ENCODE results near the gene ERICH6B.
"Not testable (repeated sequence)": the region's sequence is repeated elsewhere in the genome, so short reads cannot be mapped to it uniquely, and the experiment has no call there.

The ERICH6B gene

DNA sequence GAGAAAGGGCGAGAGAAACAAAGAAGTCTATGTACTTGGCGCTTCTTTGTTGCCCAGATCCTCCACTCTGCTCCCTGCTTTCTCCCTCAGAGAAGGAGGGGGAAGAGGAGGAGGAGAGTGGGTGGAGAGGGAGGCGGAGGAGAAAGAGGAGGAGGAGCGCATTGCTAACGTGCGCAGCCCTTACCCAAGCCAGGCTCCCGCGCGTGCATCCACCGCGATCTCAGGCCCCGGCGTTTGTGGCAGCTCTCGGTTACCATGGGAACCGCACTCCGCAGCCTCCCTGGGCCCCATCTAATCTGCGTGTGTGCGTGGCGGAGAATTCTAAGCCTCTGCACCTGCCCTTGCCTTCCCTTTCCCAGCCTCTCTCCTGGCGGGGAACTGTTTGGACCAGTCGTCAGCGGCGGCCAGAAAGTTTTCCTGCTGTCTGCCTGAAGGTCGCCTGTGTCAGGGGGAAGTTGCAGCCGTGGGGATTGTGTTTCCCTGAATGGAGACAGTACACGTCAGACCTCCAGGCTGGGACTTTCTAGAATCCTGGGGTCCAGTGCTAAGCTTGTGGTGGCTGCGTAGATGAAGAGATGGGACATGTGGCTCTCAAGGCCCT is at the start of gene ERICH6B:
Gene ERICH6B, minus strand, starts transcription at position 239 of the 601 bp plus-strand sequence. CDS start 18,734 bp downstream, outside the sequence.
- no peak for DNase-seq (ENCODE audit: extremely low read depth, low read depth)
- TF ChIP-seq, protein P1, sequence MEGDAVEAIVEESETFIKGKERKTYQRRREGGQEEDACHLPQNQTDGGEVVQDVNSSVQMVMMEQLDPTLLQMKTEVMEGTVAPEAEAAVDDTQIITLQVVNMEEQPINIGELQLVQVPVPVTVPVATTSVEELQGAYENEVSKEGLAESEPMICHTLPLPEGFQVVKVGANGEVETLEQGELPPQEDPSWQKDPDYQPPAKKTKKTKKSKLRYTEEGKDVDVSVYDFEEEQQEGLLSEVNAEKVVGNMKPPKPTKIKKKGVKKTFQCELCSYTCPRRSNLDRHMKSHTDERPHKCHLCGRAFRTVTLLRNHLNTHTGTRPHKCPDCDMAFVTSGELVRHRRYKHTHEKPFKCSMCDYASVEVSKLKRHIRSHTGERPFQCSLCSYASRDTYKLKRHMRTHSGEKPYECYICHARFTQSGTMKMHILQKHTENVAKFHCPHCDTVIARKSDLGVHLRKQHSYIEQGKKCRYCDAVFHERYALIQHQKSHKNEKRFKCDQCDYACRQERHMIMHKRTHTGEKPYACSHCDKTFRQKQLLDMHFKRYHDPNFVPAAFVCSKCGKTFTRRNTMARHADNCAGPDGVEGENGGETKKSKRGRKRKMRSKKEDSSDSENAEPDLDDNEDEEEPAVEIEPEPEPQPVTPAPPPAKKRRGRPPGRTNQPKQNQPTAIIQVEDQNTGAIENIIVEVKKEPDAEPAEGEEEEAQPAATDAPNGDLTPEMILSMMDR (IDR thresholded peaks at IDR 0.05; ENCODE audit: low read depth, low read length, missing control alignments), result no peak
- H3K4me3 ChIP-seq (replicated peaks; ENCODE audit: low read depth, low read length), result no peak within 1 kb of the TSS

DNA sequence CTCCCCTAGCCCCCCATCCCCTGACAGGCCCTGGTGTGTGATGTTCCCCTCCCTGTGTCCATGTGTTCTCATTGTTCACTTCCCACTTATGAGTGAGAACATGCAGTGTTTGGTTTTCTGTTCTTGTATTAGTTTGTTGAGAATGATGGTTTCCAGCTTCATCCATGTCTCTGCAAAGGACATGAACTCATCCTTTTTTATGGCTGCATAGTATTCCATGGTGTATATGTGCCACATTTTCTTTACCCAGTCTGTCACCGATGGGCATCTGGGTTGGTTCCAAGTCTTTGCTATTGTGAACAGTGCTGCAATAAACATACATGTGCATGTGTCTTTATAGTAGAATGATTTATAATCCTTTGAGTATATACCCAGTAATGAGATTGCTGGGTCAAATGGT is 47.4 kb upstream of the ERICH6B start:
- not testable (repeated sequence) for DNase-seq (ENCODE audit: extremely low read depth, low read depth); H3K4me3 ChIP-seq (replicated peaks; ENCODE audit: low read depth, low read length)

DNA sequence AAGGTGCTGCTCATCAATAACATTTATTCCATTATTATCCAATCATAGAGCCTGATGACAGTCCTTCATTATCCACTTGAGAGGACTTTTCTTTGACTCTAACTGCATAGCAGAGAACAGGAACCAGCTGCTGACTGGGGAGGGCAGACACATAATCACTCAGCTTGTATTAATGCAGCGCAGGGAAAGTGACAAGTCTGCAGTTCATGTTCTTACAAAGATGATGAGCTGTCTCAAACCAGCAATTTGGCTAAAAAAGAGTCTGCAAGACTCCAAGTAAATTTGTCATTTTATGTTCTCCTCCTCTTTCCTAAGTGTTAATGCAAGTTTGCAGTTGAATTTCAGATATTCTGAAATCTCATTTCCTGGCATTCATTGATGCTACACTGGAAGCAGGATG is 46.6 kb upstream of the ERICH6B start:
- DNase-seq (ENCODE audit: extremely low read depth, low read depth), result no peak
- no peak overlapping the region for H3K4me3 ChIP-seq (replicated peaks; ENCODE audit: low read depth, low read length)
- TF ChIP-seq, protein P1 (IDR thresholded peaks at IDR 0.05; ENCODE audit: low read depth, low read length, missing control alignments), result no peak

DNA sequence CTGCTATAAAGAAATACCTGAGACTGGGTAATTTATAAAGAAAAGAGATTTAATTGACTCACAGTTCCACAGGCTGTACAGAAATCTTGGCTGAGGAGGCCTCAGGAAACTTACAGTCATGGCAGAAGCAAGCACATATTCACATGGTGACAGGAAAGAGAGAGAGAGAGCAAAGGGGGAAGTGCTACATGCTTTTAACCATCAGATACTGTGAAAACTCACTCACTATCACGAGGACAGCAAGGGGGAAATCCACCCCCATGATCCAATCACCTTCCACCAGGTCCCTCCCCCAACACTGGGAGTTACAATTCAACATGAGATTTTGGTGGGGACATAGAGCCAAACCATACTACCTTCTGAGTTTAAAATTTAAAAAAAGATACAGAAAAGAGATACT is 44.9 kb upstream of the ERICH6B start:
- not testable (repeated sequence) for DNase-seq (ENCODE audit: extremely low read depth, low read depth)

DNA sequence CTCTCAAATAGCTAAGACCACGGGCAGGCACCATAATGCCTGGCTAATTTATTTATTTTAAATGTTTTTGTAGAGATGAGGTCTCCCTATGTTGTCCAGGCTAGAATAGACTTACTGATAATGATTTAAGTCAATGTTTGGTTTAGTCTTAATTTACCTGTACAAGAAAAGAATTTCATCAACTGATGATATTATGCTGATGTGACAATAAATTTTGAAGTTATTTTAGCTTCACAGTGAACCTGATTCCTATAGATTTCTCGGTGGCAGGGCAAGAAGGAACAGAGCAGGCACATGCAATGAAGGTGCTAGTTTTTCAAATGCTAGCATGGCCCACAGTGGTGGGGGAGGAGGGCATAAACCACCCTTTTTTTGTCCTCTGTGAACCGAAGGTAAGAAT is 44.0 kb upstream of the ERICH6B start:
- H3K4me3 ChIP-seq (replicated peaks; ENCODE audit: low read depth, low read length), result no peak overlapping the region
- TF ChIP-seq, protein P1 (IDR thresholded peaks at IDR 0.05; ENCODE audit: low read depth, low read length, missing control alignments), result no peak
- no peak for DNase-seq (ENCODE audit: extremely low read depth, low read depth)

More for the DNA sequence above, 44.9 kb upstream of the ERICH6B start:
- not testable (repeated sequence) for H3K4me3 ChIP-seq (replicated peaks; ENCODE audit: low read depth, low read length)

DNA sequence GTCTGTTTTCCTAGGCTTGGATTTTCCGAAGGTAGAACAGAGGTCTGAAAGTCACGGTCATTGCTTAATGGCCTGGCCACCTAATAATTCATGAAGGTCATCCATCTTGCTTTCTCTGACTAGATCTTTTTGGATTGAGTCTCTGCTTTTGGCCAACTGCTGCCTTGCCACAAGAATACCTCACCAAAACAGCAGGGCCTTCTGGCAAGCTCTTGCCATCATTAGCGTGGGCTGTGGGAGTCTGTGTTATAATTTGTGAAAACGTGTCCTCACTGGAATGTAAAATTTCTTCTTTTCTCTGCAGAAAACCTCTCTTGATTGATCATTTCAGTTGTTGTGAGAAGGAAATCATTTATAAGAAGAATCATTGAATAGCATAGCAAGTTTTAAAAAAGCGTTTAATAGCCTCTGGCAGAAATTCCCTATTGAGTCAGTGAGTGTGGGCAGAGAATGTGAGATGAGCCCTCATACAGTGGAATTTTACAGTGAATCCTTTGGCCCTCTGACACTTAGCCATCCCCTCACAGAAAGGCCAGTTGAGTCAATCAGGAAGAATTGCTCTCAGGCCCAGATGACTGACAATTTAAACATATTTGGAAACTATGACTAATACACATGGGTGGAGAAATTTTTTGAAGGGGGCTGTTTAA is 43.2 kb upstream of the ERICH6B start:
- no peak for DNase-seq (ENCODE audit: extremely low read depth, low read depth)
- H3K4me3 ChIP-seq (replicated peaks; ENCODE audit: low read depth, low read length), result no peak overlapping the region
- TF ChIP-seq, protein P1 (IDR thresholded peaks at IDR 0.05; ENCODE audit: low read depth, low read length, missing control alignments), result no peak

DNA sequence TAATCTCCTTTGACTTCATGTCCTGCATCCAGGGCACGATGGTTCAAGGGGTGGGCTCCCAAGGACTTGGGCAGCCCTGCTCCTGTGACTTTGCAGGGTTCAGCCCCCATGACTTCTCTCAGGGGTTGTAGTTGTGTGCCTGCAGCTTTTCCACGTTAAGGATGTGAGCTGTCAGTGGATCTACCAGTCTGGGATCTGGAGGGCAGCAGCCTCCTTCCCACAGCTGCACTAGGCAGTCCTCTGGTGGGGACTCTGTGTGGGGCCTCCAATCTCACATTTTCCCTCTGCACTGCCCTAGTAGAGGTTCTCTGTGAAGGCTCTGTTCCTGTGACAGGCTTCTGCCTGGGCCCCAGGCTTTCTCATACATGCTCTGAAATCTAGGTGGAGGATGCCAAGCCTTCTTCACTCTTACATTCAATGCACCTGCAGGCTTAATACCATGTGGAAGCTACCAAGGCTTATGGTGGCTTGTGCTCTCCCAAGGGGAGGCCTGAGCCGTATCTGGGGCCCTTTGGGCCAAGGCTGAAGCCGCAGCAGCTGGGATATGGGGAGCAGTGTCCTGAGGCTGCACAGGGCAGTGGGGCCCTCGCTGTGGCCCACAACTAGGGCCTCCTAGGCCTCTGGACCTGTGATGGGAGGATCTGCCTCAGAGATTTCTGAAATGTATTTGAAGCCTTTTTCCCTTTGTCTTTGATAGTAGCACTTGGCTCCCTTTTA is 39.3 kb upstream of the ERICH6B start:
- TF ChIP-seq, protein P1 (IDR thresholded peaks at IDR 0.05; ENCODE audit: low read depth, low read length, missing control alignments), result no peak
- no peak overlapping the region for H3K4me3 ChIP-seq (replicated peaks; ENCODE audit: low read depth, low read length)
- no peak for DNase-seq (ENCODE audit: extremely low read depth, low read depth)

DNA sequence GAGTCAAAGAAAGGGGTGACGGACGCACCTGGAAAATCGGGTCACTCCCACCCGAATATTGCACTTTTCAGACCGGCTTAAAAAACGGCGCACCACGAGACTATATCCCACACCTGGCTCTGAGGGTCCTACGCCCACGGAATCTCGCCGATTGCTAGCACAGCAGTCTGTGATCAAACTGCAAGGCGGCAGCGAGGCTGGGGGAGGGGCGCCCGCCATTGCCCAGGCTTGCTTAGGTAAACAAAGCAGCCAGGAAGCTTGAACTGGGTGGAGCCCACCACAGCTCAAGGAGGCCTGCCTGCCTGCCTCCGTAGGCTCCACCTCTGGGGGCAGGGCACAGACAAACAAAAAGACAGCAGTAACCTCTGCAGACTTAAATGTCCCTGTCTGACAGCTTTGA is 29.7 kb upstream of the ERICH6B start:
- DNase-seq (ENCODE audit: extremely low read depth, low read depth), result not testable (repeated sequence)

DNA sequence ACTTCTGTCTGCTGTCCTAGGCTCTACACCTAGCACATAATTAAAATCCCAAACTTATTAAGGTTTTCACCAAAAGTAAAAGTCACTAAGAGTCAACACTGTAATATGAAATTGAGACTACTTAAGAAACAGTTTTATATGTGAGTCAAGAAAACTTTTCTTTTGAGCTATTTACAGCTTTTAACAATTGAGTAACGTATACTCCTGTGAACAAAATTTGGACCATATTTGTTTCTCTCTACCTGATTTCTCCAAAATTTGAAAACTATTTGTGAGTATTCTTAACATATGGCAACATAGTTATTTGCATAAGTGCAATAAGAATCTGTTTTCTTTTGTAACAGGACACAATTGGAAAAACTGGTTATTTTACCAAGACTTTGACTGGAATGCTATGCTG is 26.6 kb upstream of the ERICH6B start:
- not testable (repeated sequence) for H3K4me3 ChIP-seq (replicated peaks; ENCODE audit: low read depth, low read length); DNase-seq (ENCODE audit: extremely low read depth, low read depth)

More for the DNA sequence above, 29.7 kb upstream of the ERICH6B start:
- not testable (repeated sequence) for H3K4me3 ChIP-seq (replicated peaks; ENCODE audit: low read depth, low read length)

DNA sequence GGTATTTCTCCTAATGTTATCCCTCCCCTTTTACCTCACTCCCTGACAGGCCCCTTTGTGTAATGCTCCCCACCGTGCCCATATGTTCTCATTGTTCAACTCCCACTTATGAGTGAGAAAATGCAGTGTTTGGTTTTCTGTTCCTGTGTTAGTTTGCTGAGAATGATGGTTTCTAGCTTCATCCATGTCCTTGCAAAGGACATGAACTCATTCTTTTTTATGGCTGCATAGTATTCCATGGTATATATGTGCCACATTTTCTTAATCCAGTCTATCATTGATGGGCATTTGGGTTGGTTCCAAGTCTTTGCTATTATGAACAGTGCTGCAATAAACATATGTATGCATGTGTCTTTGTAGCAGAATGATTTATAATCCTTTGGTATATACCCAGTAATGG is 19.8 kb upstream of the ERICH6B start:
- not testable (repeated sequence) for H3K4me3 ChIP-seq (replicated peaks; ENCODE audit: low read depth, low read length); DNase-seq (ENCODE audit: extremely low read depth, low read depth)
